IMR-90 (cell line): ENCODE data around the gene ZSWIM5.

Experiments
- BHLHE40 ChIP-seq: fragments of 150-350 bp; IDR thresholded peaks from 2 replicates; pipeline ENCODE4 v1.6.1; 2016; ENCODE audit warnings: mild to moderate bottlenecking, low read depth, low read length
- CEBPB ChIP-seq: IDR thresholded peaks from 2 replicates; pipeline ENCODE4 v1.6.1; 2012; ENCODE audit warnings: low read depth, low read length, improper control_type of control experiment
- CHD1 ChIP-seq: IDR thresholded peaks from 2 replicates; pipeline ENCODE4 v1.6.1; 2012; ENCODE audit warnings: low read depth, low read length, improper control_type of control experiment
- CTCF ChIP-seq: conservative IDR thresholded peaks from 2 replicates; pipeline ENCODE4 v1.5.1; 2012; ENCODE audit warnings: mild to moderate bottlenecking, low read depth, low read length, improper control_type of control experiment
- ELK1 ChIP-seq: fragments of 150-350 bp; IDR thresholded peaks from 2 replicates; pipeline ENCODE4 v1.6.1; 2016; ENCODE audit warnings: low read depth, mild to moderate bottlenecking, low read length, moderate library complexity, borderline replicate concordance
- MAFK ChIP-seq: IDR thresholded peaks from 2 replicates; pipeline ENCODE4 v1.6.1; 2012; ENCODE audit warnings: low read depth, low read length, improper control_type of control experiment
- MAZ ChIP-seq: IDR thresholded peaks from 2 replicates; pipeline ENCODE4 v1.6.1; 2012; ENCODE audit warnings: low read depth, mild to moderate bottlenecking, low read length, improper control_type of control experiment, moderate library complexity, borderline replicate concordance
- MXI1 ChIP-seq: IDR thresholded peaks from 2 replicates; pipeline ENCODE4 v1.6.1; 2012; ENCODE audit warnings: low read depth, mild to moderate bottlenecking, low read length, moderate library complexity, borderline replicate concordance
- POLR2A ChIP-seq: IDR thresholded peaks from 2 replicates; pipeline ENCODE4 v1.6.1; 2012; ENCODE audit warnings: mild to moderate bottlenecking, low read depth, low read length
- RAD21 ChIP-seq: IDR thresholded peaks from 2 replicates; pipeline ENCODE4 v1.6.1; 2012; ENCODE audit warnings: low read length, improper control_type of control experiment
- RCOR1 ChIP-seq: IDR thresholded peaks from 2 replicates; pipeline ENCODE4 v1.6.1; 2012; ENCODE audit warnings: mild to moderate bottlenecking, low read length, improper control_type of control experiment; ENCODE audit not compliant: insufficient replicate concordance
- RFX5 ChIP-seq: IDR thresholded peaks from 2 replicates; pipeline ENCODE4 v1.8.0; 2012; ENCODE audit warnings: low read depth, mild to moderate bottlenecking, low read length, moderate library complexity
- USF2 ChIP-seq: fragments of 150-350 bp; IDR thresholded peaks from 2 replicates; pipeline ENCODE4 v1.6.1; 2017; ENCODE audit warnings: mild to moderate bottlenecking, antibody characterized with exemption, low read length, low read depth

GRCh38 chr1:44970317-44970716 lies 236.1 kb downstream of the ZSWIM5 start:
- TF ChIP-seq CTCF (no peak), CHD1 (no peak), USF2 (no peak), CEBPB (no peak), RCOR1 (no peak), BHLHE40 (no peak), POLR2A (no peak), MAZ (no peak), RFX5 (no peak), RAD21 (no peak), ELK1 (no peak), MXI1 (no peak), MAFK (no peak)
